ENCODE data around the gene CHL1. TPM values are rescaled to one million over a fixed set of nuclear protein-coding genes. Genes with fewer than 3 reads are reported as not detected.

CHL1 gene
- total RNA-seq, 1 donor from 2014 or later = 35.5 TPM

DNA sequence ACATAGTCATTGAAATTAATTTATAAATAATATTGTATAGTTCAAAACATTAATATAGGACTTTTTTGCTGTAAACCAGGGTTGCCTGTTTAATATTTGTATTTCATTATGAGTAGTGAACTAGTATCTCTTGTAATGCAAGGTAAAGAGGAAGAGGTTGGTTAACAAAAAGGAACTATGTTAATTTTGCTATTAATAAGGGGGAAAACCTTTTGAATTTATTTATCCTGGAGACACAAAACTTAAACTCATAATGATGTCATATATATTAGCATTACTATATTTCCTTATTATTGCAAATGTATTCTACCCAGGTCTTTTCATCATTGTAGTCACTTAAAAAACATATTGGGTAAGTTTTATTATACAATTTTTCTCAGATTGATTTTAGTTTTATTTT, 94.5 kb downstream of the CHL1 start:
- DNase-seq = no peak
- Mint-ChIP-seq H3K4me1 (ENCODE audit: low read depth, unreplicated experiment) (peaks cover 4% of the 10 kb centered on the region), H3K4me3 (ENCODE audit: unreplicated experiment) (no peak overlapping the region), H3K9me3 (ENCODE audit: unreplicated experiment) (no peaks in the 10 kb centered on the region), H3K27ac (ENCODE audit: unreplicated experiment) (no peak overlapping the region), H3K27me3 (ENCODE audit: unreplicated experiment) (peaks cover under 1% of the 10 kb centered on the region), H3K36me3 (ENCODE audit: unreplicated experiment) (no peaks in the 10 kb centered on the region)
- no peak for TF ChIP-seq CTCF (IDR thresholded peaks at IDR 0.05; ENCODE audit: partially characterized antibody, unreplicated experiment)

DNA sequence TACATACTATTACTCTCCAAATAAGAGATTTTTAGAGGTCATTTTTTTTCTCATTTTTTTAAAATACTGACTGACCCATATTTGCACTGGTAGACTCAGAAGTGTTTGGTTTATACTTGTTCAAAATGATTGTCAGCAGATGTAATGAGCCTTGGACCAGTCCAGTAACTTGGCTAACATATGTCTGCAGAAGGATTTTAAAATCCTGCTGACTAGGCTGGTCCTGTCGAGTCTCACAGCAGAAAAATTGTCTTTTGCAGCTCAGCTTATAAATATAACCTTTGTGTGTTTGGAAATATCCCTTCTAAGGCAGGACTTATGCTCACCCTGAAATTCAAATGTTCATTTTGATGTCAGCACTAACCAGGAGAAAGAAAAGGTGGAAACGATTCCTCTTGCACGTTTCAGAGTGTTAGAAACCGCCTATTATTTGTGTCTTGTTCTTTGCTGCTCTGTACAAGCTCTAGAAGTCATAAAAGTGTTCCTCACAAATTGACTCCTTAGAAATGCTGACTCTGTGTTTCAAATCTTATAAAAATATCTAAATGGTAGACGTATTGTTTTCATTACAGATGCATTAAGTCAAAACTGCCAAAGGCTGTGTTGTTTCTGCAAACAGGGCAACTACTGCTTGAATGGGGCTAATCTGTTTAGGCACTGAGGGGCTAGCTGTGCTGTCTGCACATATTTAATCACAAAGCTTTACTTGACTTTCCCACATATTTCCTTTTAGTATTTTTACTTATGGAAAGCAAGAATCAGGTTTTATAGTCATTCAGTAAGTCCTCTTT, 95.3 kb downstream of the CHL1 start:
- Mint-ChIP-seq H3K27me3 (ENCODE audit: unreplicated experiment) (no peaks in the 10 kb centered on the region), H3K9me3 (ENCODE audit: unreplicated experiment) (no peaks in the 10 kb centered on the region), H3K27ac (ENCODE audit: unreplicated experiment) (no peak overlapping the region), H3K4me1 (ENCODE audit: low read depth, unreplicated experiment) (peaks cover 4% of the 10 kb centered on the region), H3K4me3 (ENCODE audit: unreplicated experiment) (no peak overlapping the region), H3K36me3 (ENCODE audit: unreplicated experiment) (no peaks in the 10 kb centered on the region)
- DNase-seq = no peak
- TF ChIP-seq CTCF (IDR thresholded peaks at IDR 0.05; ENCODE audit: partially characterized antibody, unreplicated experiment) = no peak

DNA sequence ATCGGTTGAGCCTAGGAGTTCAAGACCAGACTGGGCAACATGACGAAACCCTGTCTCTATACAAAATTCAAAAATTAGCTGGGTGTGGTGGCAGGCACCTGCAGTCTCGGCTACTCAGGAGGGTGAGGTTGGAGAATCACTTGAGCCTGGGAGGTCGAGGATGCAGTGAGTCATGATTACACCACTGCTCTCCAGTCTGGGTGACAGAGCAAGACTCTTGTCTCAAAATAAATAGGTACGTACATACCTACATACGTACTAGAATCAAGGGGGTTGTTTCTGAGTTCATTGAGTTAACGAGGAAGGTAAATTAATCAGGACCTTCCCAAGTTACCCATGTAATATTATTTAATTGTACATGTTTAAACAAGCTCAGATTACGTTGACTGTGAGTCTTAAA, 97.5 kb downstream of the CHL1 start:
- DNase-seq = no peak
- no peaks in the 10 kb centered on the region for H3K4me1 Mint-ChIP-seq (ENCODE audit: low read depth, unreplicated experiment)
- H3K27me3 Mint-ChIP-seq (ENCODE audit: unreplicated experiment) = no peaks in the 10 kb centered on the region
- H3K4me3 Mint-ChIP-seq (ENCODE audit: unreplicated experiment) = no peak overlapping the region
- H3K27ac Mint-ChIP-seq (ENCODE audit: unreplicated experiment) = no peak overlapping the region
- no peak for TF ChIP-seq CTCF (IDR thresholded peaks at IDR 0.05; ENCODE audit: partially characterized antibody, unreplicated experiment)
- H3K9me3 Mint-ChIP-seq (ENCODE audit: unreplicated experiment) = no peaks in the 10 kb centered on the region
- no peaks in the 10 kb centered on the region for H3K36me3 Mint-ChIP-seq (ENCODE audit: unreplicated experiment)

DNA sequence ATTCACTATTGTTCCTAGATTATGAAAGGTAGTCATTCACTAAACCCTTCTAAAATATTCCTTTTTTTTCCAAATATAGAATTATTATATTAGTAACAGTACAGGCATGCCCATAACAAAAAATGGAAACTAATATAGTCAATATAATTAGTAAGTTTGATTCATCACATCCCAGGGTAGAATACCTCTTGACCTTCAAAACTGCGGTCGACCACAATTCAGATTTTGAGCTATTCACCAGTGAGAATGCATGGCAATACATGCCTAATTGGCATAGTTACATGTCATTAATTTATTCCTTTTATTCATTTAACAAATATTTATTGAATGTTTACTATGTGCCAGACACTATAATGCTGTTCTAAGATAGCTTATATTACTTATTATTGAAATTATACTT, 98.0 kb downstream of the CHL1 start:
- no peaks in the 10 kb centered on the region for H3K27me3 Mint-ChIP-seq (ENCODE audit: unreplicated experiment)
- H3K4me3 Mint-ChIP-seq (ENCODE audit: unreplicated experiment) = no peak overlapping the region
- no peak for TF ChIP-seq CTCF (IDR thresholded peaks at IDR 0.05; ENCODE audit: partially characterized antibody, unreplicated experiment)
- no peaks in the 10 kb centered on the region for H3K4me1 Mint-ChIP-seq (ENCODE audit: low read depth, unreplicated experiment)
- no peaks in the 10 kb centered on the region for H3K9me3 Mint-ChIP-seq (ENCODE audit: unreplicated experiment)
- no peak for DNase-seq
- H3K27ac Mint-ChIP-seq (ENCODE audit: unreplicated experiment) = no peak overlapping the region
- no peaks in the 10 kb centered on the region for H3K36me3 Mint-ChIP-seq (ENCODE audit: unreplicated experiment)

GRCh38 chr3:295166-295565, 98.6 kb downstream of the CHL1 start:
- no peaks in the 10 kb centered on the region for H3K4me1 Mint-ChIP-seq (ENCODE audit: low read depth, unreplicated experiment)
- no peak for TF ChIP-seq CTCF (IDR thresholded peaks at IDR 0.05; ENCODE audit: partially characterized antibody, unreplicated experiment)
- H3K4me3 Mint-ChIP-seq (ENCODE audit: unreplicated experiment) = no peak overlapping the region
- no peaks in the 10 kb centered on the region for H3K27me3 Mint-ChIP-seq (ENCODE audit: unreplicated experiment)
- DNase-seq = no peak
- no peaks in the 10 kb centered on the region for H3K9me3 Mint-ChIP-seq (ENCODE audit: unreplicated experiment)
- no peaks in the 10 kb centered on the region for H3K36me3 Mint-ChIP-seq (ENCODE audit: unreplicated experiment)
- no peak overlapping the region for H3K27ac Mint-ChIP-seq (ENCODE audit: unreplicated experiment)

Measured in glutamatergic neuron (in vitro differentiated cells).